K562 (cell line): Measurements from ENCODE around the gene HEXD. TPM values are rescaled to one million over a fixed set of nuclear protein-coding genes. Genes with fewer than 3 reads are reported as not detected.

Source experiments
- BDP1 ChIP-seq: IDR thresholded peaks from 3 replicates; pipeline ENCODE4 v1.6.1; 2011; ENCODE audit not compliant: insufficient read length, insufficient read depth
- BMI1 ChIP-seq: fragments of 150-350 bp; IDR thresholded peaks from 2 replicates; pipeline ENCODE4 v1.6.1; 2014; ENCODE audit warnings: low read length
- BRCA1 ChIP-seq, 2 experiments: fragments of 450-650 bp in 1 of 2; sonication (generic) in 1 of 2; formaldehyde crosslinking in 1 of 2; IDR thresholded peaks; 2 replicates each; pipeline versions ENCODE4 v1.5.0 to v1.6.1; 2017 to 2020; ENCODE audit warnings: mild to moderate bottlenecking in 1 of 2, missing genetic modification reagents in 1 of 2
- CBX2 ChIP-seq: fragments of 200-600 bp; sonication (generic); IDR thresholded peaks from one replicate; pipeline ENCODE4 v1.6.1; 2012; ENCODE audit warnings: mild to moderate bottlenecking, low read length, inconsistent platforms; ENCODE audit not compliant: insufficient read depth, poor library complexity, severe bottlenecking
- COPS2 ChIP-seq: fragments of 450-650 bp; conservative IDR thresholded peaks from 2 replicates; pipeline ENCODE4 v1.6.1; 2016; ENCODE audit warnings: mild to moderate bottlenecking, moderate library complexity
- CREBBP ChIP-seq: IDR thresholded peaks from one replicate; pipeline ENCODE4 v1.6.1; 2012; ENCODE audit warnings: low read depth, mild to moderate bottlenecking, control low read depth, inconsistent platforms, low read length
- EHMT2 ChIP-seq: fragments of 450-650 bp; IDR thresholded peaks from 2 replicates; pipeline ENCODE4 v1.6.1; 2018; ENCODE audit warnings: antibody characterized with exemption
- ETV5 ChIP-seq: sonication (generic); formaldehyde crosslinking; IDR thresholded peaks from 2 replicates; pipeline ENCODE4 v1.4.0; 2020; ENCODE audit warnings: low read depth, mild to moderate bottlenecking, missing genetic modification reagents
- EWSR1 ChIP-seq: fragments of 450-650 bp; IDR thresholded peaks from 2 replicates; pipeline ENCODE4 v1.6.1; 2018; ENCODE audit warnings: borderline replicate concordance, mild to moderate bottlenecking, low read depth, moderate library complexity; ENCODE audit not compliant: partially characterized antibody
- LCOR ChIP-seq: sonication (generic); formaldehyde crosslinking; IDR thresholded peaks from 2 replicates; pipeline ENCODE4 v1.8.0; 2022; ENCODE audit warnings: mild to moderate bottlenecking, missing genetic modification reagents
- MECOM ChIP-seq: fragments of 250-450 bp; sonication (Bioruptor Pico); IDR thresholded peaks from 2 replicates; pipeline ENCODE4 v1.8.0; 2022; ENCODE audit warnings: inconsistent platforms
- MYC ChIP-seq, 2 experiments: fragments of 250-450 bp in 1 of 2; sonication (Bioruptor Pico) in 1 of 2; IDR thresholded peaks; 2 replicates each; pipeline versions ENCODE4 v1.5.1 to v1.6.1; 2012 to 2021; ENCODE audit warnings: low read depth in 2 of 2, borderline replicate concordance in 1 of 2, improper control_type of control experiment in 1 of 2, low read length in 1 of 2, mild to moderate bottlenecking in 1 of 2, moderate library complexity in 1 of 2
- PHB ChIP-seq: fragments of 250-450 bp; sonication (Bioruptor Pico); IDR thresholded peaks from 2 replicates; pipeline ENCODE4 v1.5.0; 2021
- RB1 ChIP-seq: fragments of 450-650 bp; IDR thresholded peaks from 2 replicates; pipeline ENCODE4 v1.6.1; 2017; ENCODE audit warnings: low read depth, mild to moderate bottlenecking
- RBM15 ChIP-seq: fragments of 200-400 bp; formaldehyde crosslinking; IDR thresholded peaks from 2 replicates; pipeline ENCODE4 v1.6.1; 2018; ENCODE audit warnings: mild to moderate bottlenecking, low read length, moderate library complexity; ENCODE audit not compliant: insufficient read depth
- SETDB1 ChIP-seq: IDR thresholded peaks from one replicate; pipeline ENCODE4 v1.6.1; 2012; ENCODE audit warnings: low read length, control low read depth, inconsistent platforms
- TOE1 ChIP-seq, 2 experiments: fragments of 450-650 bp in 1 of 2; sonication (generic) in 1 of 2; formaldehyde crosslinking in 1 of 2; IDR thresholded peaks; 2 replicates each; pipeline versions ENCODE4 v1.7.1 to v1.8.0; 2016 to 2022; ENCODE audit warnings: borderline replicate concordance in 2 of 2, mild to moderate bottlenecking in 2 of 2, antibody characterized with exemption in 1 of 2, inconsistent platforms in 1 of 2, low read depth in 1 of 2, missing genetic modification reagents in 1 of 2, moderate library complexity in 1 of 2
- ZFP30 ChIP-seq: fragments of 250-450 bp; sonication (Bioruptor Pico); IDR thresholded peaks from 2 replicates; pipeline ENCODE4 v1.8.0; 2022; ENCODE audit warnings: moderate library complexity, mild to moderate bottlenecking, inconsistent platforms, borderline replicate concordance
- ZNF316 ChIP-seq: fragments of 450-650 bp; IDR thresholded peaks from 2 replicates; pipeline ENCODE4 v1.6.1; 2016
- ZNF449 ChIP-seq: fragments of 250-450 bp; sonication (Bioruptor Pico); IDR thresholded peaks from 2 replicates; pipeline ENCODE4 v1.8.0; 2022; ENCODE audit warnings: moderate library complexity, mild to moderate bottlenecking, inconsistent platforms
- polyA plus RNA-seq, 8 experiments: library from polyadenylated mRNA; depleted of rRNA in 4 of 8; stranded (reverse) in 5 of 8; unstranded in 3 of 8; fragments of >200 nt; fragmentation: Nextera tagmentation in 2 of 8; fragmentation: Illumina TruSeq in 1 of 8; extraction: Ambion mirVana in 2 of 8; extraction: Trizol in 1 of 8; gene quantifications; 2 replicates each; pipeline versions ENCODE4 v1.2.1 to v1.2.3, GENCODE V29; 2011 to 2014; ENCODE audit warnings: inconsistent platforms in 1 of 8, missing spikeins in 1 of 8
- total RNA-seq, 7 experiments: library from RNA; depleted of rRNA in 6 of 7; stranded (reverse); fragments of >200 nt in 6 of 7; fragmentation: Illumina TruSeq in 2 of 7; extraction: Trizol in 2 of 7; gene quantifications; 2 replicates each; pipeline versions ENCODE4 v1.2.1 to v1.2.3, GENCODE V29; 2011 to 2021; ENCODE audit warnings: low replicate concordance in 1 of 7
- TF ChIP-seq, protein P1 (sequence below): fragments of 200-800 bp; sonication (Bioruptor generic); IDR thresholded peaks from 2 replicates; pipeline ENCODE4 v1.6.1; 2017; ENCODE audit warnings: missing genetic modification characterization, missing compliant biosample characterization
- TF ChIP-seq, protein P2 (sequence below), 2 experiments: fragments of 450-650 bp in 1 of 2; sonication (generic) in 1 of 2; formaldehyde crosslinking in 1 of 2; IDR thresholded peaks in 1 of 2; conservative IDR thresholded peaks in 1 of 2; 2 replicates each; pipeline versions ENCODE4 v1.6.1 to v1.8.1; 2016 to 2023; ENCODE audit warnings: mild to moderate bottlenecking in 2 of 2, moderate library complexity in 2 of 2, inconsistent platforms in 1 of 2, missing genetic modification reagents in 1 of 2

The HEXD gene
- total and polyA plus RNA-seq, 9 of the 15 experiments (the other 6 are each of a cell fraction or from before 2014, with no cell fraction given): 1.0 to 25.3 (median 10.0) TPM

DNA sequence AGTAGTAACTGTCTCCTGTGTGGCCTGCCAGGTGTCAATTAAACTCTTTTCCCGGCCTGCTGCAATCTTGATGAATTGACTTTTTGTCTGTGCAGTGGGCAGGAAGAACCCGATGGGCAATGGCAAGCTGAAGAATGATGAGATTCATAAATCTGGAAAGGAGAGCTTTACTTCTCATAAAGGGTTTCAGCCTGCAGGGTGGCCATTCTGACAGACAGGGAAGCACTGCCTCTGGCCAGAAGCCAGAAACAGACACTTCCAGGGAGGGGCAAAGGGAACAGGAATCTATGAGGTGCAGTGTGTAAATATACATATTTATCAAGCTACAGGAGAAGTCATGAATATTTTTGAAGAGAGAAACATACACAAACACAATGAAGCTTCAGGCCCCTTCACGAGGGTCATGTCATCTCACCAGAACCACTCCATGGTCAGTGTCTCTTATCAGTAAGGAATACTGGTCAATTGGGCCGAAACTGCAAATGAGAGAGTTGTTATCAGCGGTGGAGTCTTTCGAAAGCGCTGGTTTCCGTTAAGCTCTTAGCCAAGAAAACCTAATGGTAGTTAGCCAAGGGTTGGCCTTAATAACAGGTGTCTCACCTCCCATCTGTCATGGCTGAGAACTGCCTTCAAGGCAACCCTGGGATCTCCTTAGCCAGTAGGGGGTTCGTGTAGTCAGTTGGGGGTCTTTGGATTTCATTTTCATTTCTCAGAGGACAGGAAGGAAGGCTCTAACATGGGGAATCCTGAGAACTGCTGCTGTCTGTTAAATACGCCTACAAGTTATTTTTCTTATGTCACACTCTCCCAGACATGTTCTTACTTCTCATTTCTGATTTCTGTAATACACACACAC, 39.2 kb downstream of the HEXD start (continued):
- TF ChIP-seq MYC (IDR thresholded peaks at IDR 0.05; ENCODE audit: low read depth, low read length) (peak; percentile 50; the same call in 1 of the 2 replicates), MYC (CRISPR knock-in tag; IDR thresholded peaks at IDR 0.05; ENCODE audit: borderline replicate concordance, low read depth) (no peak), MECOM (CRISPR knock-in tag) (no peak), RB1 (0 out of 2 replicates have a peak, but pooled peaks have one; percentile 6), COPS2 (no peak), EWSR1 (no peak), SETDB1 (no peak), BRCA1 (IDR thresholded peaks at IDR 0.05) (no peak), BRCA1 (CRISPR knock-in tag; IDR thresholded peaks at IDR 0.05) (no peak), ZNF316 (no peak), CREBBP (no peak), PHB (CRISPR knock-in tag) (no peak), CBX2 (no peak), RBM15 (no peak), BMI1 (no peak), ZFP30 (CRISPR knock-in tag) (no peak), LCOR (CRISPR knock-in tag) (no peak), ZNF449 (CRISPR knock-in tag) (no peak), EHMT2 (peak; percentile 33; the same call in 1 of the 2 replicates), ETV5 (CRISPR knock-in tag) (no peak), TOE1 (IDR thresholded peaks at IDR 0.05; ENCODE audit: borderline replicate concordance) (no peak), TOE1 (CRISPR knock-in tag; IDR thresholded peaks at IDR 0.05; ENCODE audit: borderline replicate concordance, low read depth) (no peak), BDP1 (no peak)
- TF ChIP-seq, protein P1, sequence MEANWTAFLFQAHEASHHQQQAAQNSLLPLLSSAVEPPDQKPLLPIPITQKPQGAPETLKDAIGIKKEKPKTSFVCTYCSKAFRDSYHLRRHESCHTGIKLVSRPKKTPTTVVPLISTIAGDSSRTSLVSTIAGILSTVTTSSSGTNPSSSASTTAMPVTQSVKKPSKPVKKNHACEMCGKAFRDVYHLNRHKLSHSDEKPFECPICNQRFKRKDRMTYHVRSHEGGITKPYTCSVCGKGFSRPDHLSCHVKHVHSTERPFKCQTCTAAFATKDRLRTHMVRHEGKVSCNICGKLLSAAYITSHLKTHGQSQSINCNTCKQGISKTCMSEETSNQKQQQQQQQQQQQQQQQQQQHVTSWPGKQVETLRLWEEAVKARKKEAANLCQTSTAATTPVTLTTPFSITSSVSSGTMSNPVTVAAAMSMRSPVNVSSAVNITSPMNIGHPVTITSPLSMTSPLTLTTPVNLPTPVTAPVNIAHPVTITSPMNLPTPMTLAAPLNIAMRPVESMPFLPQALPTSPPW: peak; percentile 35; the same call in 1 of the 2 replicates
- TF ChIP-seq, protein P2, sequence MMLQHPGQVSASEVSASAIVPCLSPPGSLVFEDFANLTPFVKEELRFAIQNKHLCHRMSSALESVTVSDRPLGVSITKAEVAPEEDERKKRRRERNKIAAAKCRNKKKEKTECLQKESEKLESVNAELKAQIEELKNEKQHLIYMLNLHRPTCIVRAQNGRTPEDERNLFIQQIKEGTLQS (IDR thresholded peaks at IDR 0.05): no peak
- TF ChIP-seq, protein P2 (CRISPR knock-in tag; conservative IDR thresholded peaks at IDR 0.05): no peak
